Inferior parietal cortex (tissue), 1 donor: ENCODE data around the gene CYTH3.
"Not testable (repeated sequence)": the region's sequence is repeated elsewhere in the genome, so short reads cannot be mapped to it uniquely, and the experiment has no call there.

Experiments used
- DNase-seq: peaks from one replicate; pipeline ENCODE4 v3.0.0-alpha.2; 2016; ENCODE audit errors: extremely low spot score

CYTH3 gene

GRCh38 chr7:6232534-6232933 is 39.9 kb downstream of the CYTH3 start:
- DNase-seq = no peak

GRCh38 chr7:6232116-6232515 is 40.3 kb downstream of the CYTH3 start:
- no peak for DNase-seq

- no peak for DNase-seq
Measured at GRCh38 chr7:6231184-6231583, 41.2 kb downstream of the CYTH3 start.

- DNase-seq = not testable (repeated sequence)
Measured at GRCh38 chr7:6229284-6229683, 43.1 kb downstream of the CYTH3 start.

GRCh38 chr7:6228361-6229229 is 43.8 kb downstream of the CYTH3 start:
- no peak for DNase-seq

- no peak for DNase-seq
Measured at GRCh38 chr7:6227294-6227846, 45.1 kb downstream of the CYTH3 start.

GRCh38 chr7:6226194-6226799 is 46.1 kb downstream of the CYTH3 start:
- no peak for DNase-seq

GRCh38 chr7:6223411-6223810 is 49.0 kb downstream of the CYTH3 start:
- not testable (repeated sequence) for DNase-seq

GRCh38 chr7:6223010-6223409 is 49.4 kb downstream of the CYTH3 start:
- DNase-seq = not testable (repeated sequence)

GRCh38 chr7:6221340-6222319 is 50.8 kb downstream of the CYTH3 start:
- DNase-seq = no peak

- no peak for DNase-seq
Measured at GRCh38 chr7:6218329-6218728, 54.1 kb downstream of the CYTH3 start.

GRCh38 chr7:6212008-6212407 is 60.4 kb downstream of the CYTH3 start:
- DNase-seq = no peak

GRCh38 chr7:6210621-6211372 is 61.6 kb downstream of the CYTH3 start:
- DNase-seq = no peak

GRCh38 chr7:6209340-6209739 is 63.1 kb downstream of the CYTH3 start:
- DNase-seq = no peak

- no peak for DNase-seq
Measured at GRCh38 chr7:6208573-6209328, 63.7 kb downstream of the CYTH3 start.

GRCh38 chr7:6205971-6206660 is 66.3 kb downstream of the CYTH3 start:
- DNase-seq = no peak

GRCh38 chr7:6203381-6203780 is 69.0 kb downstream of the CYTH3 start:
- no peak for DNase-seq

- no peak for DNase-seq
Measured at GRCh38 chr7:6202117-6202516, 70.3 kb downstream of the CYTH3 start.

GRCh38 chr7:6200971-6201370 is 71.5 kb downstream of the CYTH3 start:
- no peak for DNase-seq
